ENCODE data around the gene COA8. TPM values are rescaled to one million over a fixed set of nuclear protein-coding genes. Genes with fewer than 3 reads are reported as not detected.

Gene COA8
- polyA plus RNA-seq, 3 donors, result 39.5 to 40.1 (median 39.5) TPM

- DNase-seq (ENCODE audit: low read depth in 3 of 3, low spot score in 2 of 3), result no peak
Observed at GRCh38 chr14:103535891-103536565, 26.7 kb upstream of the COA8 start.

GRCh38 chr14:103536693-103537092 is 26.1 kb upstream of the COA8 start:
- no peak for DNase-seq (ENCODE audit: low read depth in 3 of 3, low spot score in 2 of 3)

- no peak for DNase-seq (ENCODE audit: low read depth in 3 of 3, low spot score in 2 of 3)
Observed at GRCh38 chr14:103537175-103537990, 25.4 kb upstream of the COA8 start.

- no peak for DNase-seq (ENCODE audit: low read depth in 3 of 3, low spot score in 2 of 3)
Observed at GRCh38 chr14:103538291-103539055, 24.3 kb upstream of the COA8 start.

GRCh38 chr14:103539056-103539825 is 23.5 kb upstream of the COA8 start:
- no peak for DNase-seq (ENCODE audit: low read depth in 3 of 3, low spot score in 2 of 3)

- DNase-seq (ENCODE audit: low read depth in 3 of 3, low spot score in 2 of 3), result no peak
Observed at GRCh38 chr14:103540821-103541708, 21.7 kb upstream of the COA8 start.

GRCh38 chr14:103541709-103542604 is 20.8 kb upstream of the COA8 start:
- no peak for DNase-seq (ENCODE audit: low read depth in 3 of 3, low spot score in 2 of 3)

GRCh38 chr14:103542605-103543088 is 20.1 kb upstream of the COA8 start:
- DNase-seq (ENCODE audit: low read depth in 3 of 3, low spot score in 2 of 3), result no peak

- DNase-seq (ENCODE audit: low read depth in 3 of 3, low spot score in 2 of 3), result no peak
Observed at GRCh38 chr14:103543140-103543539, 19.6 kb upstream of the COA8 start.

- DNase-seq (ENCODE audit: low read depth in 3 of 3, low spot score in 2 of 3), result no peak
Observed at GRCh38 chr14:103543721-103544387, 18.9 kb upstream of the COA8 start.

- DNase-seq (ENCODE audit: low read depth in 3 of 3, low spot score in 2 of 3), result no peak
Observed at GRCh38 chr14:103544388-103545218, 18.2 kb upstream of the COA8 start.

- DNase-seq (ENCODE audit: low read depth in 3 of 3, low spot score in 2 of 3), result no peak
Observed at GRCh38 chr14:103545219-103545914, 17.4 kb upstream of the COA8 start.

- DNase-seq (ENCODE audit: low read depth in 3 of 3, low spot score in 2 of 3), result no peak
Observed at GRCh38 chr14:103545915-103546651, 16.7 kb upstream of the COA8 start.

GRCh38 chr14:103546652-103547454 is 15.9 kb upstream of the COA8 start:
- DNase-seq (ENCODE audit: low read depth in 3 of 3, low spot score in 2 of 3), result no peak

- DNase-seq (ENCODE audit: low read depth in 3 of 3, low spot score in 2 of 3), result no peak
Observed at GRCh38 chr14:103547455-103547940, 15.3 kb upstream of the COA8 start.

Data from right renal cortex interstitium (tissue), 3 donors.